Right lobe of liver (tissue), 4 donors: ENCODE measurements around the gene MBD3.

Experiments
- CTCF ChIP-seq, 4 donors: fragments of 200-600 bp in 3 of 4; fragments of 450-650 bp in 1 of 4; IDR thresholded peaks; one replicate each; pipeline versions ENCODE4 v1.5.1 to v1.8.0; 2016 to 2022; ENCODE audit warnings: antibody characterized with exemption in 4 of 4, mild to moderate bottlenecking in 2 of 4
- POLR2A ChIP-seq: fragments of 450-650 bp; IDR thresholded peaks from one replicate; pipeline ENCODE4 v1.6.1; 2017; ENCODE audit warnings: antibody characterized with exemption, mild to moderate bottlenecking
- donor health status: DM: no; HTN: no; CAD: no.
- donor health status: DM: no; HTN: no; CAD: no.
- donor health status: DM: no; HTN: yes; CAD: no.

DNA sequence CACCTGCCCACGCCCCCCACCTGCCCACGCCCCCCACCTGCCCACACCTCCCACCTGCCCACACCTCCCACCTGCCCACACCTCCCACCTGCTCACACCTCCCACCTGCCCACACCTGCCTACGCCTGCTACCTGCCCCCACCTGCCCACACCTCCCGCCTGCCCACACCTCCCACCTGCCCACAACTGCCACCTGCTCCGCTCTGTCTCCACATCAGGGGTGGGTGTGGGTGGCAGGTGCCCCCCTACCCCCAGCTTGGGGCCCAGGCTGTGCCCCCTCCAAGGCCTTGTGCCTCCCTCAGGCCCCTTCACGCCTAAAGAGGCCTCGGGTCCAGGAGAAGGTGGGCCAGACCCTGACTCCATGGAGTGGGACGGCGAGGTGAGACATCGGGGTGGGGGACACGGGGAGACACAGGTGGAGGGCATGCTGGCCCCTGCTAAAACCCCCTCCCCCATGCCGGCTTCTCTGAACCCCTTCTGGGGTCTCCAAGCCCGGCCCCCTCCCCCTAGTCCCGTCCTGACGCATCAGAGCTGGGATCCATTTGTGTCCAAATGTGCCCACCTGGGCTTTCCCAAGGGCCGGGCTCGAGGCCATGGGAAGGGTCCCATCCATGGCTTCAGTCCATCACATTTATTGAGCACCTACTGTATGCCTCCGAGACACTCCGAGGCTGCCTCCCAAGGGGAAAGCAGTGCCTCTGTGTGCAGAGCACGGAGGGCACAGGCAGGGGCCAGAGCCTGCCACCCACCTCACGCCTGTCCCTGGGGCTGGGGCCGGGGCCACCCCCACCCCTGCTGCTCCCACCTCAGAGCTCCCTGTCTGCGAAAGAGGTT lies 63.9 kb downstream of the MBD3 start:
- TF ChIP-seq POLR2A (no peak), CTCF (IDR thresholded peaks at IDR 0.05) (no peak)
